ENCODE data around the gene SH2D2A.

DNA sequence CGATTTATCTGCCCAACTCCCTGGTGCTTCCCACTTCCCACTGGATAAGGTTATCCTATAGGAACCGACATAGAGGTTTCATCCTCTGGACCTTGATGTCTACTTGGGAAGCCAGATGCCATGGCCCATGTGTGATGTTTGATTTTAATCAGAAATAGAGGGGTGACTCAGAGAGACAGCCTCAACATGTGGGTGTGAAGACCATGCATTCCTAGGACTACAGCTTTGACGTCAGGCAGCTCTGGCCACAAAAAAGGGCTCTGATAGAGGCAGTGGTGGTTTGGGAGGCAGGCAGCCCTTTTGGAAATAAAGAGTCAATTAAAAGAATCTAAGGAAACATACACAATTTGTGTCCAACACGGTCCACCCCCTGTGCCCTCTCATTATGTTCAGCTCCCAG, 5.2 kb upstream of the SH2D2A start:
- TF ChIP-seq, protein P1, sequence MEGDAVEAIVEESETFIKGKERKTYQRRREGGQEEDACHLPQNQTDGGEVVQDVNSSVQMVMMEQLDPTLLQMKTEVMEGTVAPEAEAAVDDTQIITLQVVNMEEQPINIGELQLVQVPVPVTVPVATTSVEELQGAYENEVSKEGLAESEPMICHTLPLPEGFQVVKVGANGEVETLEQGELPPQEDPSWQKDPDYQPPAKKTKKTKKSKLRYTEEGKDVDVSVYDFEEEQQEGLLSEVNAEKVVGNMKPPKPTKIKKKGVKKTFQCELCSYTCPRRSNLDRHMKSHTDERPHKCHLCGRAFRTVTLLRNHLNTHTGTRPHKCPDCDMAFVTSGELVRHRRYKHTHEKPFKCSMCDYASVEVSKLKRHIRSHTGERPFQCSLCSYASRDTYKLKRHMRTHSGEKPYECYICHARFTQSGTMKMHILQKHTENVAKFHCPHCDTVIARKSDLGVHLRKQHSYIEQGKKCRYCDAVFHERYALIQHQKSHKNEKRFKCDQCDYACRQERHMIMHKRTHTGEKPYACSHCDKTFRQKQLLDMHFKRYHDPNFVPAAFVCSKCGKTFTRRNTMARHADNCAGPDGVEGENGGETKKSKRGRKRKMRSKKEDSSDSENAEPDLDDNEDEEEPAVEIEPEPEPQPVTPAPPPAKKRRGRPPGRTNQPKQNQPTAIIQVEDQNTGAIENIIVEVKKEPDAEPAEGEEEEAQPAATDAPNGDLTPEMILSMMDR (IDR thresholded peaks at IDR 0.05), result no peak
- no peak for TF ChIP-seq POLR2A (IDR thresholded peaks at IDR 0.05)
